Activated CD4-positive, alpha-beta T cell treated with anti-CD3 and anti-CD28 coated beads for 4 hours (primary cell): ENCODE data around the gene HCFC1R1.

Experiments used
- DNase-seq, 2 donors: peaks; one replicate each; pipeline ENCODE4 v3.0.0-alpha.2; 2020

HCFC1R1 gene

GRCh38 chr16:3015865-3016521 is 7.7 kb downstream of the HCFC1R1 start:
- no peak for DNase-seq

GRCh38 chr16:3014971-3015370 is 8.8 kb downstream of the HCFC1R1 start:
- DNase-seq: no peak

- DNase-seq: no peak
These were observed 9.6 kb downstream of the HCFC1R1 start for GRCh38 chr16:3013998-3014690.

DNA sequence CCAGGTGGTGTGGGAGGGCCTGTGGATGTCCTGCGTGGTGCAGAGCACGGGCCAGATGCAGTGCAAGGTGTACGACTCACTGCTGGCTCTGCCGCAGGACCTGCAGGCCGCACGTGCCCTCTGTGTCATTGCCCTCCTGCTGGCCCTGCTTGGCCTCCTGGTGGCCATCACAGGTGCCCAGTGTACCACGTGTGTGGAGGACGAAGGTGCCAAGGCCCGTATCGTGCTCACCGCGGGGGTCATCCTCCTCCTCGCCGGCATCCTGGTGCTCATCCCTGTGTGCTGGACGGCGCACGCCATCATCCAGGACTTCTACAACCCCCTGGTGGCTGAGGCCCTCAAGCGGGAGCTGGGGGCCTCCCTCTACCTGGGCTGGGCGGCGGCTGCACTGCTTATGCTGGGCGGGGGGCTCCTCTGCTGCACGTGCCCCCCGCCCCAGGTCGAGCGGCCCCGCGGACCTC is 10.2 kb downstream of the HCFC1R1 start:
- DNase-seq: no peak

DNA sequence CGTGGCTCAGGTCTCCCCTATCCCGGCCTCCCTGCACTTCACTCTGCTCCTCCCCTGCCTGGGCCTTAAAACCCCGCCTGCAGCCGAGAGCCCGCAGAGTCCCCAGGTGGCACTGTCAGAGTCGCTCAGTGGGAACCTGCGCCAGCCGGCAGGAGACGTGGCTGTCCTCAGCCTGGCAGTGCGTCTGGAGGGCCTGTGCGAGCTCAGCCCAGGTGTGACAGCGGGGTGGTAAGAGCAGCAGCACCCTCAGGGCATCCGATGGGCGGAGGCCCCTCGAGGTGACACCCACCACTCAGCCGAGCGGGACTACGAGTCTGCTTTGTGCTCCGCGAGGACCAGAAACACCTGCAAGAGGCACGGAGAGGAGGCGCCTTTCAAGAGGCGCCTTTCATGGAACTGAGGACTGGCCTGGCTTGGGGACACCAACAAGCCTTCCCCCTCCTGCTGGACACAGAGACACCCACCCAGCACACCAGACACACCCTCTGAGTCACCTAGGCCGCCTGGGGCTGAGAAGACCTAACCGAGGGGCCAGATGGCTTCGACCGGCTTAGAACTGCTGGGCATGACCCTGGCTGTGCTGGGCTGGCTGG is 10.8 kb downstream of the HCFC1R1 start, which contains the start of gene CLDN9:
Gene CLDN9 (plus strand): TSS at position 96 of the 593 bp plus-strand sequence. CDS start 440 bp downstream, at position 536.
- no peak for DNase-seq

DNA sequence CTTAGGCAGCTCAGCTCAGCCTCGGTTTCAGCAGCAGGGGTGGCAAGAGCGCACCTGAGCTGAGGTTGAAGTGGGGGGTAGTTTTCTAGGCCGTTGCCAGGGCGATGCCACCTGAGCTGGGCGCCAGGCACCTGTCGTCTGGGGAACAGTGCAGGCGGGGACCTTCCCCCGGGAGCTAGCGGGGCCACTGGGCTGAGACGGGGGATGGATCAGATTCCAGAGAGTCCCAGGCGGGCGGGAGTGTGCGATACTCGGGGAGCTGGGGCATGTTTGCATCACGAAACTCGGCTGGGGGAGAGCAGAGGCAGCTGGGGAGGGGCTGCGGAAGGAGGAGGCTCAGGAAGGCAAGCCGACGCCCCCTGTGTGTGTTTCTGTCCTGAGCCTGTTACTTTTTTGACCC is 11.5 kb downstream of the HCFC1R1 start:
- DNase-seq: no peak

GRCh38 chr16:3010510-3010909 is 13.2 kb downstream of the HCFC1R1 start:
- DNase-seq: no peak

- no peak for DNase-seq
These were observed 14.0 kb downstream of the HCFC1R1 start for GRCh38 chr16:3009568-3010390.

GRCh38 chr16:3008690-3009037 is 15.1 kb downstream of the HCFC1R1 start:
- DNase-seq: no peak

- DNase-seq: peak; percentile 29 to 52
These were observed 15.6 kb downstream of the HCFC1R1 start for GRCh38 chr16:3007957-3008689.

DNA sequence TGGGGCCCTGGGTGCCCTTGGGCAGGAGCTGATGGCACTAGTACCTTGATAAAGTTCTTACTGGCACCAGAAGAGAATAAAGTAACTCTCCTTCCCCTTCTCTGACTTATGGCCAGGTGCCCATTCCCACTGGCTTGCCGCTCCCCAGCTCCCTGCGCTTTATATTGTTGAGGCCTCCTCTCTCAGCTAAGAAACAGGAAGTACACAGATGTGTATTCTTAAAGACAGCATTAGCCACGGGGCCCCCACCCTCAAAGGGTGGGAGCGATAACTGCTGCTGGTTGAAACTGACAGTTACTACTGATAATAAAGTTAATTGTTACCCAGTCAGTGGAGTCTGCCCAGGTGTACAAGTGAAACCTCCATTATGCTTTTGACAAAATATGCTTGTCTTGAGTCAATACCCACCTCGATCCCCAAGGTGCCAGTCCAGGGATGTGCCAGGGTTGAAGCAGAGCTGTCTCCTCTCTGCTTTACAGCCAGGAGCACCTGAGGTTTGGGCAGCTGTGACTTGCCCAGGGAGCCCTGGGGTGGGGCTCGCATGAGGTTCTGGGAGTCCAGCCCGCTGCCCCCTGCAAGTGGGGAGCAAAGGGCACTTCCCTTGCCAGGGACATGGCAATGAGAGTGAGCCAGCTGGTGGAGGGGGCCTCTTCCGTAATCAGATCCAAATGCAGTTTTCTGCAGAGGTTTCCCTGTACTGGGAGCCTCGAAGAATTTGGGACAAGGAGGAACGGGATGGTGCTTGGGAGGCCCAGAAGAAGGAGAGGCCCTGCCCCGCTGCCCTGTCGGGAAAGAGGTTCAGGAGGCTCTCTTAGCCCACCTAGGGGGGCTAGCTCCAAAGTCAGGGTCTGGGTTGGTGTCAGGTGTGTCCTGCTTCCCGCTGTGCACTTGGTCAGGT is 16.4 kb downstream of the HCFC1R1 start:
- DNase-seq: no peak

DNA sequence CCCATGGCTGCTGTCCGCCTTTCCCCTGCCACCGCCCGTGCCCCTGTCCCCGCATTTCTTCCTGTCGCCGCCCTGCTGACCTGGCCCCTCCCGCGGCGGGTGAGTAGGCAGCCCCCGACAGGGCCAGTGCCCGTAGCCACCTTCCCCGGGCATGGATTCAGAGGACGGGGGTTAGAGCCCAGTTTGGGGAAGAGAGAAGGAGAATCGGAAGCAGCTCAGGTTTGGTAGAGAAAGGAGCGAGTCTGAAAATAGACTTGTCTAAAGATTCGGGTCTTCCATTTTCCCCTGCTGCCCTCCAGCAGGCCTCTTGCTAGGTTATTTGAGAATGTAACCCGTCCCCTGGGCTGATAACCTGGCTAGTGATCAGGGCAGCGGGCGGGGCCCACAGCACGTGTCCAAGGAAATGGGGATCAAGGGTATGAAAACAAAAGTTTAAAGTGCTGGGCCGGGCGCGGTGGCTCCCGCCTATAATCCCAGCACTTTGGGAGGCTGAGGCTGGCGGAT is 18.9 kb downstream of the HCFC1R1 start:
- no peak for DNase-seq

DNA sequence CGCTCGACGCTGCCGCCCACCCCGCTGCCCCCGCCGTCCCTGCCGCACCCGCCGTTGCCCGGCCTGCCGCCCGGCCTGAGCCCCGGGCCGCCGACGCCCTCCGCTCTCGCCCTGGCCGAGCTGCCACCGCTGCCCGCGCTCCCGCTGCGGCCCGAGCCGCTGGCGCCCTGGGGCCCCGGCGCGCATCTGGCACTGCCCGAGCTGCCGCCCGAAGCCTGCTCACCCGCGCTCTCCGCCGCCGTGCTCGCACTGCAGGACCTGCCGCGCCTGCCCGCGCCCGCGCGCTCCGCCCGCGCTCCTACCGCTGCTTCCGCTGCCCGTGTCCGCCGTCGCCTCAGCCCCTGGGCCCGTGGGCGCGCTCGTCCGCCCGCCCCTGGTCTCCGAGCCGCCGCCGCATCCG is 19.4 kb downstream of the HCFC1R1 start:
- DNase-seq: no peak

GRCh38 chr16:3003582-3004270 is 20.0 kb downstream of the HCFC1R1 start:
- peak; percentile 94 to 95 for DNase-seq

GRCh38 chr16:3001316-3001715 is 22.4 kb downstream of the HCFC1R1 start:
- DNase-seq: no peak

GRCh38 chr16:3000540-3000939 is 23.2 kb downstream of the HCFC1R1 start:
- no peak for DNase-seq

DNA sequence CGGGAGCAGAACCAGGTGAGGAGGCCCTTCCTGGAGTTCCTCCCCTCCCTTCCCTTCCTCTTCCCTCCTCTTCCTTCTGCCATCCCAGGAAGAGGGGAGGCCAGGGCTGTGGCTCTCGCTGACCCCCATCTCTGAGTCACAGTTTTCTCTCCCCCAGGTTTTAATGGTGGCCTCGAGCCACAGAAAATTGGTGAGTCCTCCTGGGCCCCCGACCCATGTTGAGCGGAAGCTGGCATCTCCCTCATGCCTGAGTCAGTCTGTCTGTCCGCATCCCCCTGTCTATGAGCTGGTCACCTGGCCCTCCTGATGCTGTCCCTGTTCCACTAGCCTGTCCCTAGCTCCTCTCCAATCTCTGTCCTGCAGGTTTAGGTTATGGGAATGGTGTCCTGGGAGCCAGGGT is 23.8 kb downstream of the HCFC1R1 start:
- no peak for DNase-seq

DNA sequence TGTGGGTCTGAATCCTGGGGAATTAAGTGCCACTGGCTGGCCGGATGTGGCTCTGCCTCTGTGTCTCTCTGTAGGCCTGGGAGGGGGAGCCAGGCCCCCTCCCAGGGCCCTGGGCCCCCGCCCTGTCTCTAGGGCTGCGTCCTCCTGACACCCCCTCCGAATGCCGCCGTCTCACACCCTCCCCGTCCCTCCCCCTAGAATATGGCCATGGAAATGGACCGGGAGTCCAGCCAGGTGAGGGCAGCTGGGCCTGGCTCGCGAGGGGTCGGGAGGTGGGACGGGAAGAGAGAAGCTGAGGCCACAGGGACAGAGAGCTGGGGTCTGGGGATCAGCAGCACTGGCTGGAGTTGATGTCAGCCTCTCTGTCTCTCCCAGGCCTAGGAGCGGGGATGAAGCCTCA is 27.4 kb downstream of the HCFC1R1 start:
- no peak for DNase-seq

GRCh38 chr16:2992383-2993081 is 31.2 kb downstream of the HCFC1R1 start:
- no peak for DNase-seq
